MG63 (cell line): ENCODE results near the gene RNF135. TPM values are rescaled to one million over a fixed set of nuclear protein-coding genes. Genes with fewer than 3 reads are reported as not detected.
"Not testable (repeated sequence)": the region's sequence is repeated elsewhere in the genome, so short reads cannot be mapped to it uniquely, and the experiment has no call there.

Experiments used
- DNase-seq: peaks from one replicate; pipeline ENCODE4 v3.0.0-alpha.2; 2020
- H3K27me3 ChIP-seq: fragments of 250-450 bp; sonication (Bioruptor Pico); 2 replicates; pipeline ENCODE4 v1.5.1; 2020; ENCODE audit warnings: mild to moderate bottlenecking, moderate library complexity
- H3K36me3 ChIP-seq: fragments of 250-450 bp; sonication (Bioruptor Pico); 2 replicates; pipeline ENCODE4 v1.5.1; 2020; ENCODE audit warnings: mild to moderate bottlenecking, moderate library complexity
- H3K4me3 ChIP-seq: fragments of 250-450 bp; sonication (Bioruptor Pico); 2 replicates; pipeline ENCODE4 v1.5.1; 2020; ENCODE audit warnings: mild to moderate bottlenecking, moderate library complexity
- H3K9me3 ChIP-seq: fragments of 250-450 bp; sonication (Bioruptor Pico); 2 replicates; pipeline ENCODE4 v1.5.1; 2020; ENCODE audit warnings: mild to moderate bottlenecking, moderate library complexity
- total RNA-seq: library from RNA; depleted of rRNA; stranded (reverse); fragments of >200 nt; shearing (Covaris generic); gene quantifications from 2 replicates; pipeline ENCODE4 v1.2.3, GENCODE V29; 2014; ENCODE audit warnings: low replicate concordance; rRNA removed

RNF135 gene
- total RNA-seq, 1 experiment from 2014 or later = 20.2 TPM

DNA sequence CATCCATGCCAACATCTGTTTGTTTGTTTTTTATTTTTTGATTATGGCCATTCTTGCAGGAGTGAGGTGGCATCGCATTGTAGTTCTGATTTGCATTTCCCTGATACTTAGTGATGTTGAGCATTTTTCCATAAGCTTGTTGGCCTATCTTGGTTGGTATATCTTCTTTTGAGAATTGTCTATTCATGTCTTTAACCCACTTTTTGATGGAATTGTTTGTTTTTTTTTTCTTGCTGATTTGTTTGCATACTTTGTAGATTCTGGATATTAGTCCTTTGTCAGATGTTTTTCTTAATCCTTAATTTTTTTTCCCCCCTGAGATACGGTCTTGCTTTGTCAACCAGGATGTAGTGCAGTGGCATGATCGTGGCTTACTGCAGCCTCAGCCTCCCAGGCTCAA is 43.0 kb downstream of the RNF135 start:
- Histone ChIP-seq H3K4me3 (no peak overlapping the region), H3K9me3 (no peaks in the 10 kb centered on the region), H3K36me3 (no peaks in the 10 kb centered on the region), H3K27me3 (no peaks in the 10 kb centered on the region)
- DNase-seq = no peak

DNA sequence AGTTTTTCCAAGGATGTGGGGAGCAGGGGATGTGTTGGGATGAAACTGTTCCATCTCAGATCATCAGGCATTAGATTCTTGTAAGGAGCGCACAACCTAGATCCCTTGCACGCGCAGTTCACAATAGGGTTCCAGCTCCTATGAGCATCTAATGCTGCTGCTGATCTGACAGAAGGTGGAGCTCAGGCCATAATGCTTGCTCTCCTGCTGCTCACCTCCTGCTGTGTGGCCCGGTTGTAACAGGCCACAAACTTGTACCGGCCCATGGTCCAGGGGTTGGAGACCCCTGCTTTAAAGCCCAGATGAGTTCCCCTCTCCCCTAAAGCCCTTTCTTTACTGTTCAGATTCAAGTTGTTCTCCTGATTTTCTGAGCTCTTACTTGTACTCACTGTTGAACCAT is 44.8 kb downstream of the RNF135 start:
- DNase-seq = no peak
- H3K27me3 ChIP-seq = no peaks in the 10 kb centered on the region
- no peaks in the 10 kb centered on the region for H3K36me3 ChIP-seq
- H3K9me3 ChIP-seq = no peaks in the 10 kb centered on the region
- H3K4me3 ChIP-seq = no peak overlapping the region

DNA sequence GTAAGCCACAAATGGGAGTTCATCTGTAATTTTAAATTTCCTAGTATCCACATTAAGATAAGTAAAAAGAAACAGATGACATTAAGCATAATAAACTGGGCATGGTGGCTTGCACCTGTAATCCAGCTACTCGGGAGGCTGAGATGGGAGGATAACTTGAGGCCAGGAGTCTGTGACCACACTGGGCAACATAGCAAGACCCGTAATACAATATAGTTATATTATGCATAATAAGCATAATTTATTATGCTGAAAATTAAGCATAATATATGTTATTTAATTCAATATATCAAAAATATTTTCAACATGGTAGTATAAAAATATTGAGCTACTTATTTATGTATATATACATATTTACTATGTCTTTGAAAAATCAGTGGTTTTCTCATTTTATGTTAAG is 48.2 kb downstream of the RNF135 start:
- Histone ChIP-seq H3K4me3 (no peak overlapping the region), H3K9me3 (no peaks in the 10 kb centered on the region), H3K27me3 (no peaks in the 10 kb centered on the region), H3K36me3 (no peaks in the 10 kb centered on the region)
- DNase-seq = no peak

DNA sequence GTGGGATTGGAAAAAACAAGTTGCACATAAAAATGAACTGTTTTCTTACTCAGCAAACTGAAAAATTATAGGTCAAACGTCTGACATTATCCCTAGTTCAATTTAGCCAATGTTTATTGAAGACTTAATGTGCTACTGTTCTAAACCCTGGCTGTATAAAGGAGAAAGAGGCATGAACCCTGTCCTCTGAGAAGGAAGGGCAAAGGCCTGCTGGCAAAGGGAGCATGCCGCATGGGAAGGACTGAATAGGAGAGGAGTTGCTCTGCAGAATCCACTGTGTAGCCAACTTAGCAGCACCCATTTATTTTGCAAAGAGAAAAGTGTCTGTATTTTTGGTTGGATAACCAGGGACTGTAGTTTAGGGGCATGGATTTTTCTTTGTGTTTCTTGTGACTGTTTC is 52.3 kb downstream of the RNF135 start:
- not testable (repeated sequence) for H3K36me3 ChIP-seq, H3K9me3 ChIP-seq, H3K4me3 ChIP-seq, H3K27me3 ChIP-seq, DNase-seq

DNA sequence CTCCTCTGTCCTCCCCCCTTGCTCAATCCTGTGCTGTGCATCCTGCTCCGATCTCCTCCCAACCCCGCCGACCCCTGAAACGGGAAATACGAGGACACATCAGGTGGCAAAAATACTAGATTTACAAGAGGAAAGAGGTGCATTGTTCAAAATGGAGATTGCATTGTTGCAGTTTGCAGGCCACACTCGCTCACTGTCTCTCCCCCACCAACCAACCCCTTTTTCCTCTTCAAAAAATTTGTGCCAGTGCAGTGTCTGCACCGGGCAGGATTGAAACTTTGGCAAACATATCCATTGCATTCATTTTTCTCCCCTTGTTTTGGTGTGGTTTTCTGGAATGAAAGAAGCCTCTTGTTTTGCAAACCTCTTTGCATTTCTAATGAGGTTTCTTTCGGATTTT is 61.0 kb downstream of the RNF135 start:
- DNase-seq = no peak
- Histone ChIP-seq H3K27me3 (no peaks in the 10 kb centered on the region), H3K4me3 (no peak overlapping the region)

DNA sequence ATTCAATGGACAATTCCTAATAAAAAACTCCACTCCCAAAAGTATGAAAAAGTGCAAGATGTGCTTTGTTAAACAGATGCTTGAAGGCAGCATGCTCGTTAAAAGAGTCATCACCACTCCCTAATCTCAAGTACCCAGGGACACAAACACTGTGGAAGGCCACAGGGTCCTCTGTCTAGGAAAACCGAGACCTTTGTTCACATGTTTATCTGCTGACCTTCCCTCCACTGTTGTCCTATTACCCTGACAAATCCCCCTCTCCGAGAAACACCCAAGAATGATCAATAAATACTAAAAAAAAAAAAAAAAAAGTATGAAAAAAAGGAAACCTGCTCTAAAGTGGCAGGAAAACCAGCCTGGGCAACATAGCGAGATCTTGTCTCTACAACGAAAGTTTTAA is 64.8 kb downstream of the RNF135 start:
- H3K36me3 ChIP-seq, H3K27me3 ChIP-seq, H3K4me3 ChIP-seq, DNase-seq, H3K9me3 ChIP-seq: not testable (repeated sequence)

More for the DNA sequence above, 61.0 kb downstream of the RNF135 start:
- Histone ChIP-seq H3K36me3 (no peaks in the 10 kb centered on the region), H3K9me3 (no peaks in the 10 kb centered on the region)

DNA sequence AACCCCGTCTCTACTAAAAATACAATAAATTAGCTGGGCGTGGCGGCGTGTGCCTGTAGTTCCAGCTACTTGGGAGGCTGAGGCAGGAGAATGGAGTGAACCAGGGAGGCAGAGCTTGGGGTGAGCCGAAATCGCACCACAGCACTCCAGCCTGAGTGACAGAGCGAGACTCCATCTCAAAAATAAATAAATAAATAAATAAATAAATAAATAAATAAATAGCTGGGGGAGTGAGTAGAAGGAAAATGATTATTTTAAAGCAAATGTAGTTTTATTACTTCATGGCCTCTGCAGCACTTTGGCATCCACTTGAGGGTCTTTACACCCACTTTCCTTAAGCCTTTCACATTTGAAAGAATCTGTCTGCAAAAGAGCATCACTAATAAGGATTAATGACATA is 70.0 kb downstream of the RNF135 start:
- H3K9me3 ChIP-seq, H3K4me3 ChIP-seq, DNase-seq, H3K27me3 ChIP-seq, H3K36me3 ChIP-seq: not testable (repeated sequence)

DNA sequence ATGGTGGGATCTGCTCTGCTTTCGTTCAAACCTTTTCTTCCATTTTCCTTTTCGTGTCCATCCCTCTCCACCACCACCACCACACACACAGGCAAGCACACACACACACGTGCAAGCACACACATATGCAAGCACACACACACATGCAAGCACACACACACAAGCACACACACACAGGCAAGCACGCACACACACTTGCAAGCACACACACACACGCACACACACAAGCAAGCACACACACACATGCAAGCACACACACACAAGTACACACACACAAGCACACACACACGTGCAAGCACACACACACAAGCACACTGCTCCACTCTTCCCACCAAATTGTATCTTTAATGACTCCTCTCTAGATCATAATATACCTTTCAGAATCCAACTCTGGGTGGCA is 71.5 kb downstream of the RNF135 start:
- not testable (repeated sequence) for H3K27me3 ChIP-seq, H3K36me3 ChIP-seq, H3K4me3 ChIP-seq, DNase-seq, H3K9me3 ChIP-seq

DNA sequence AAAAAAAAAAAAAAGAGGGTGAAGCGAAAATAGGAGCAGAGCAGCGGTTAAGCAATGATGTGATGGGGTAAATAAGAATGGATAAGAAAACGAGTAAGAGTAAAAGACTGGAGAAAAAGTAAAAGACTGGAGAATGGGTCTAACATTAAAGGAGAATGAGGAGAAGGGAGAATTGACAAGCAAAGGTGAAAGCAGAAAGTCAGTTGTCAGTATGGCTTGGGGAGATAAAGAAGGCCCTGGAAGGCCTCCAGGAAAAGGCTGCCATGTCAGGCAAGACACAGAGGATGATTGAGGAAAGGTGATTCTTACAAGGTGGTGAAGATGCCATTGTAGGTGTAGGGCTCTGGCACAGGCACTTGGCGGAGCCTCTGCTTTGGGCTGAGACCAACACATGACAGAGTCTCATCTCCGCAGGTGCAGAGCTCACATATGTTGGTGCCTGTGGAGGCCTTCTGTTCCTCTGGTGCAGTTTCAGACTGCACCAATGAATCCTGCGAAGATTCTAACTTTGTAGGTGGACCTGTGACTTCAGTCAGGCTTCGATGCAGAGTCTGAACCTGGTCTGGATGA is 76.1 kb downstream of the RNF135 start:
- H3K9me3 ChIP-seq, DNase-seq, H3K4me3 ChIP-seq, H3K27me3 ChIP-seq, H3K36me3 ChIP-seq: not testable (repeated sequence)

DNA sequence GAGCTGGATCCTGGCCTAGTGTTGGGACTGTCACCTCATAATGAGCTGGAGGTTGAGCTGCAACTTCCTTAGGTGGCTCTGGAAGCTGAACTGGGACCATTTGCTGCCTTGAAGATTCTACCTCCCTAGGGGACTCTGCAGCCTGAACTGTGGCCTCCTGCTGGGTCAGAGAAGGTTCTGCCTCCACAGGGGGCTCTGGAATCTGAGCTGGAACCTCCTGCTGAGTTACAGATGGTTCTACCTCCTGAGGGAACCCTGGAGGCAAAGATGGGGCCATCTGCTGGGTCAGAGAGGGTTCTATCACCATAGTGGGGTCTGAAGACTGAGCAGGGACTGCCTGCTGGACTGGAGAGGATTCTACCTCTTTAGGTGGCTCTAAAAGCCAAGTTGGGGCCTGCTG is 77.3 kb downstream of the RNF135 start:
- no peaks in the 10 kb centered on the region for H3K27me3 ChIP-seq
- H3K9me3 ChIP-seq = peaks cover 6% of the 10 kb centered on the region
- no peak for DNase-seq
- H3K4me3 ChIP-seq = no peak overlapping the region
- H3K36me3 ChIP-seq = peaks cover 3% of the 10 kb centered on the region; the same call in 1 of the 2 replicates

DNA sequence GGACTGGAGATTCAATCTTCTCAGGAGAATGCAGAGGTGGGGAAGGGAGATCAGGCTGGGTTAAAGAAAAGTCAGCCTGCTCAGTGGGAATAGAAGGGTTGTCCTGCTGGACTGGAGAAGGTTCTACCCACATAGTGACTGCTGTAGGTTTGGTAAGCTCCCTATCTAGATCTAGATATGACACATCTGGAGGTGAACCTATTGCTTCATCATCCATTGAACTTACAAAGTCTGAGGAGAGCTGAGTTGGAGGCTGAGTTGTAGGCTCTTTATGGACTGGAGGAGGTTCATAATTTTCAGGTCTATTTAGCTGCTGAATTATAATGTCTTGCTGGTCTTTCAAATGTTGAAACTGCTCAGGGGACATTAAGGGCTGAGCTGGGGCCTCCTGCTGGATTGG is 77.9 kb downstream of the RNF135 start:
- H3K4me3 ChIP-seq = no peak overlapping the region
- H3K36me3 ChIP-seq = peaks cover 3% of the 10 kb centered on the region; the same call in 1 of the 2 replicates
- H3K9me3 ChIP-seq = peaks cover 6% of the 10 kb centered on the region
- H3K27me3 ChIP-seq = no peaks in the 10 kb centered on the region
- DNase-seq = no peak

Other genes starting within 250 kb of the RNF135 start
- 22.0 and 25.7 TPM in 2 replicates for gene CRLF3, start 146.3 kb upstream of the RNF135 start, total RNA-seq
- 2.4 and 7.6 TPM in 2 replicates for gene ATAD5, start 139.1 kb upstream of the RNF135 start, total RNA-seq
- gene TEFM, start 64.8 kb upstream of the RNF135 start, total RNA-seq = 18.7 and 38.6 TPM in 2 replicates
- gene ADAP2, start 49.1 kb upstream of the RNF135 start, total RNA-seq = 1.4 TPM in 1 of 2 replicates, not detected in the other
- 12.4 and 20.3 TPM in 2 replicates for gene NF1, start 123.9 kb downstream of the RNF135 start, total RNA-seq